Liver (tissue), 3 donors: ENCODE results near the gene XKR7.

Experiments used
- CTCF ChIP-seq: fragments of 150-350 bp; IDR thresholded peaks from 2 replicates; pipeline ENCODE4 v1.5.1; 2017; ENCODE audit warnings: improper control_type of control experiment, low read depth, low read length; ENCODE audit not compliant: missing input control
- GABPA ChIP-seq, 2 donors: IDR thresholded peaks in 1 of 2; conservative IDR thresholded peaks in 1 of 2; 2 replicates each; pipeline ENCODE4 v1.6.1; 2016; ENCODE audit warnings: antibody characterized with exemption in 2 of 2, mild to moderate bottlenecking in 1 of 2, moderate library complexity in 1 of 2
- MAX ChIP-seq: IDR thresholded peaks from 2 replicates; pipeline ENCODE4 v1.6.1; 2016; ENCODE audit warnings: antibody characterized with exemption
- REST ChIP-seq: IDR thresholded peaks from 2 replicates; pipeline ENCODE4 v1.6.1; 2016; ENCODE audit warnings: antibody characterized with exemption, mild to moderate bottlenecking
- donor health status: healthy.
- donor health status: healthy.

GRCh38 chr20:31975874-31976273 is 7.9 kb downstream of the XKR7 start:
- no peak for TF ChIP-seq REST
- no peak for TF ChIP-seq GABPA (IDR thresholded peaks at IDR 0.05 in 1 of 2, conservative IDR thresholded peaks at IDR 0.05 in 1 of 2)
- no peak for TF ChIP-seq CTCF
- no peak for TF ChIP-seq MAX
